BJ (cell line): ENCODE data around the gene SAMD11. TPM values are rescaled to one million over a fixed set of nuclear protein-coding genes. Genes with fewer than 3 reads are reported as not detected.

Source experiments
- CTCF ChIA-PET: fragments of 350-600 bp; formaldehyde crosslinking; extraction: SDS; loops from one replicate; lab custom pipeline; 2021; ENCODE audit warnings: antibody characterized with exemption, inconsistent platforms; lab: Yijun Ruan, JAX
- POLR2A ChIA-PET: fragments of 300-600 bp; sonication (Branson Sonifier 250); formaldehyde crosslinking; extraction: SDS; loops from one replicate; lab custom pipeline; 2021; ENCODE audit warnings: antibody characterized with exemption; lab: Charles Lee
- DNase-seq: peaks from one replicate; pipeline ENCODE4 v3.0.0-alpha.2; 2011; ENCODE audit warnings: low read depth
- H3K27me3 ChIP-seq: 2 replicates; pipeline ENCODE4 v1.6.0; 2011; ENCODE audit warnings: low read length; ENCODE audit not compliant: control insufficient read depth, insufficient read depth
- H3K36me3 ChIP-seq: 2 replicates; pipeline ENCODE4 v1.5.1; 2011; ENCODE audit warnings: low read length; ENCODE audit not compliant: control insufficient read depth, insufficient read depth
- H3K4me3 ChIP-seq: 2 replicates; pipeline ENCODE4 v1.5.1; 2011; ENCODE audit warnings: low read depth, mild to moderate bottlenecking, control low read depth, low read length
- polyA plus RNA-seq: library from polyadenylated mRNA; depleted of rRNA; stranded (reverse); fragments of >200 nt; gene quantifications from 2 replicates; pipeline ENCODE4 v1.2.3, GENCODE V29; 2011
- TF ChIP-seq, protein P1 (sequence below): IDR thresholded peaks from 2 replicates; pipeline ENCODE4 v1.5.1; 2011; ENCODE audit warnings: low read depth, mild to moderate bottlenecking, control low read depth, inconsistent platforms, low read length, moderate library complexity; ENCODE audit not compliant: insufficient read depth

SAMD11 gene
- polyA plus RNA-seq, 1 experiment: 10.0 TPM

DNA sequence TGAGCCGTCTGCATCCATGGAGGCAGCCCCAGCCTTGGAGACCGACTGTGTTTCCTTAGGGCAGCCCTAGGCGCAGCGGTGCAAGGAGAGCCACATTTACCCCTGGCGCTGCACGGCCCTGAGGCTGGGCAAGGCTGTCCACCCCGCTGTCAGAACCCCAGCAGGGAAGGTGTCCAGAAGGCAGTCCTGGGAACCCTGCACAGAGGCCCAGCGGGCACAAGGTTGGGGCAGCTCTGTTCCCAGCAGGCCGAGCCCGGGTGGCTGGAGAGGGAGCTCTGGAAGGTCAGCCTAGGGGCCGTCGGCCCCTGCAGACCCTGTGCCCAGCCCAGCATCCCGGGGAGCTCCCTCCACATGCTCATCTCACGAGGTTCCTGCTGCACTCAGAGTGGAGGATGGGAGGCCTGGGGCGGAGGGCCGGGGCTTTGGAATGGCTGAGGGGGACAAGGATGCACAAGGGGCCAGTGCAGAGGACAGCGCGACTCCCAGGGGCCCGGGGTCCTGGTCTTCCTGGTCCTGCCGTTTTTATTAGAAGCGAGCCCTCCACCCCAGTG, 19.9 kb upstream of the SAMD11 start:
- CTCF ChIA-PET: interaction anchor here (0.9 to 4.5 kb wide), 3 partner anchors 34 to 70 kb away, joined by 3 to 28 read pairs (median 4); no protein-coding TSS in a partner anchor
- peak overlapping the region; percentile 48 for H3K4me3 ChIP-seq

DNA sequence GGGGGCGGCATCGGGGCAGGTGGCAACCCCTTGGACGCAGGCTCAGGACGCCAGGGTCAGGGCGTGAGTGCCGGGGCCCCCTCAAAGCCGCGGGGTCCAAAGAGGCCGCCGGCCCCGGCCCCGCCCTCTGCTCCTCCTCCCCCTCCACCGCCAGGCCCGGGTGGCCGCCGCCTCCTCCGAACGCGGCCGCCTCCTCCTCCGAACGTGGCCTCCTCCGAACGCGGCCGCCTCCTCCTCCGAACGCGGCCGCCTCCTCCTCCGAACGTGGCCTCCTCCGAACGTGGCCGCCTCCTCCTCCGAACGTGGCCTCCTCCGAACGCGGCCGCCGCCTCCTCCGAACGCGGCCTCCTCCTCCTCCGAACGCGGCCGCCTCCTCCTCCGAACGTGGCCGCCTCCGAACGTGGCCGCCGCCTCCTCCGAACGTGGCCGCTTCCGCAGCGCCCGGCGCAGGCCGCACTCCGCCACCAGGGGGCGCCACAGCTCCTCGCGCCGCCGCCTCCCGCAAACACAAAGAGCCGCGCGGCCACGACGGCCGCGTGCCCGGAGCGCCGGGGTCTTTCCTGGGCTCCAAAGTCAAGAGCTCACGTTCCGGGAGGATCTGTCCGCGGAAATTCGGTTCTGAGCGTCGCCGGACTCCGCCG, 19.3 kb upstream of the SAMD11 start:
- TF ChIP-seq, protein P1, sequence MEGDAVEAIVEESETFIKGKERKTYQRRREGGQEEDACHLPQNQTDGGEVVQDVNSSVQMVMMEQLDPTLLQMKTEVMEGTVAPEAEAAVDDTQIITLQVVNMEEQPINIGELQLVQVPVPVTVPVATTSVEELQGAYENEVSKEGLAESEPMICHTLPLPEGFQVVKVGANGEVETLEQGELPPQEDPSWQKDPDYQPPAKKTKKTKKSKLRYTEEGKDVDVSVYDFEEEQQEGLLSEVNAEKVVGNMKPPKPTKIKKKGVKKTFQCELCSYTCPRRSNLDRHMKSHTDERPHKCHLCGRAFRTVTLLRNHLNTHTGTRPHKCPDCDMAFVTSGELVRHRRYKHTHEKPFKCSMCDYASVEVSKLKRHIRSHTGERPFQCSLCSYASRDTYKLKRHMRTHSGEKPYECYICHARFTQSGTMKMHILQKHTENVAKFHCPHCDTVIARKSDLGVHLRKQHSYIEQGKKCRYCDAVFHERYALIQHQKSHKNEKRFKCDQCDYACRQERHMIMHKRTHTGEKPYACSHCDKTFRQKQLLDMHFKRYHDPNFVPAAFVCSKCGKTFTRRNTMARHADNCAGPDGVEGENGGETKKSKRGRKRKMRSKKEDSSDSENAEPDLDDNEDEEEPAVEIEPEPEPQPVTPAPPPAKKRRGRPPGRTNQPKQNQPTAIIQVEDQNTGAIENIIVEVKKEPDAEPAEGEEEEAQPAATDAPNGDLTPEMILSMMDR: peak; percentile 44
- POLR2A ChIA-PET: no interaction called here
- CTCF ChIA-PET: interaction anchor here (0.9 to 4.5 kb wide), 16 partner anchors 10 to 160 kb away, joined by 3 to 28 read pairs (median 4); partner anchors contain the start of gene PERM1

More for the DNA sequence above, 19.9 kb upstream of the SAMD11 start:
- TF ChIP-seq, protein P1: no peak
- no peak for DNase-seq
- H3K36me3 ChIP-seq: no peaks in the 10 kb centered on the region
- H3K27me3 ChIP-seq: 0 out of 2 replicates have a peak, but pooled peaks cover 2% of the 10 kb centered on the region
- POLR2A ChIA-PET: no interaction called here

DNA sequence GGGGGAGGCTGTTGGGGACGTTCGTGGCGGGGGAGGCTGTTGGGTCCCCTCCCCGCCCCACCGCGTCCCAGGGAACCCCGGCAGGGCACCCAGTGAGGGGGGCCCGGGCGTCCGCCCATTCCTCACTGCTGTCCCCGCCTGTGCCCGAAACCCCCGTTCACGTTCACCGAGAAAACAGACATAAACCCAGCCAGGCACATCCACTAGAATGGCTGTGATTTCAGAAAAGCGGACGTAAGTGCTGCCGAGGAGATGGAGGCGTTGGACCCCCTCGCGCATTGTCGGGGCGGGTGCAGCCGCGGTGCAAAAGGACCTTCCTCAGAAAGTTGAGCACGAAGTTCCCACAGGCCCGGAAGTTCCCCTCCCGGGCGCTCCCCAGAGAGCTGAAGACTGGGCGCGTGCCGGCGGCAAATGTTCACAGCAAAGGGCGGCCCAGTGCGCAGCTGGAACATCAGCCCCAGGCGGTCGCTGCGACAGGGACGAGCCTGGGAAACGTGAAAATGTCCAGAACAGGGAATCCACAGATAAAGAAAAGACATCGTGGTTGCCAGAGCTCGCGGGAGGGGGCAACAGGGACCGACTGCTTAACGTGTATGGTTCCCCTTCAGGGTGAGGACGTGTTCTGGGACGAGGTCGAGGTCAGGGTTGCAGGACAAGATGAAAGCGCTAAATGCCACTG, 18.5 kb upstream of the SAMD11 start:
- Histone ChIP-seq H3K27me3 (no peaks in the 10 kb centered on the region), H3K4me3 (peak overlapping the region; percentile 48), H3K36me3 (no peaks in the 10 kb centered on the region)
- CTCF ChIA-PET: interaction anchor here (0.9 to 4.5 kb wide), 19 partner anchors 9 to 159 kb away, joined by 3 to 28 read pairs (median 4); partner anchors contain the start of gene PERM1
- TF ChIP-seq, protein P1: no peak
- DNase-seq: no peak
- POLR2A ChIA-PET: no interaction called here

More for the DNA sequence above, 19.3 kb upstream of the SAMD11 start:
- Histone ChIP-seq H3K27me3 (0 out of 2 replicates have a peak, but pooled peaks cover 2% of the 10 kb centered on the region), H3K4me3 (peak overlapping the region; percentile 48), H3K36me3 (no peaks in the 10 kb centered on the region)
- no peak for DNase-seq

DNA sequence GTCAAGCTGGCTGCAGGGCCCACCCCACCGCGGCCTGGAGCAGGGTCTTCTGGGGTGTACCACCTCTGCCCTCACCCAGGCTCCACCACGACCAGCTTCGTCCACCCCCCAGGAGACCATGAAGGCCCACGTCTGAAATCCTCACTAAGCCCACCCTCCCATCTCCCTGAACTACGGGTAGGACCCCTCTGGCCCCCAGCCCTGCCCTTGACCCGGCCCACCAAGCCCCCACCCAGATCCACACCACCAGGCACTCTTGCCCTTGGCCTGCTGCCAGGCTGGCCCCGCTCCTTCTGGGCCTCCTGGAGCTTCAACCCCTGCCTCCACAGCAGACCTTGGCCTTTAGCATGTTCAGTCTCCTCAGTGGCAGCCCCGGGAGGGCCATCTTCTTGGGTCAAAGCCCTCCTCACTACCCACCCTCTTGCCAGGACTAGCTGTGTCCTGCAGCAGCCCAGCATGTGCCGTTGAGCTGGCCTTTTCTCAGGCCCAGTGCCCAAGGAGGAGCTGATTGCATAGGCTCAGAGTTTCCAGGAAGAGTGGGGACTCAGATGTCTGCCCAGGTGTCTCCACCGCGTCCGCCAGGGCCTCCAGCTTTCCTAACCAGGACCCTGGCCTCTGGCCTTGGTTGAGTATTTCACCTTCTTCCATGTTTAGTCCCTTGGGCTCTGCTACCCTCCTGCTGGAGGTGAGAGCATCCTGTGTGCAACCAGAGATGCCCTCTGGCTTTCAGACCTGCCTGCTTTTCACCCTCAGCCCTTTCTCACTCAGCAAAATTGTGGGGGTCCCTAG, 17.7 kb upstream of the SAMD11 start:
- no peak for DNase-seq
- CTCF ChIA-PET: interaction anchor here (1.0 to 4.5 kb wide), 15 partner anchors 9 to 96 kb away, joined by 3 to 28 read pairs (median 4); partner anchors contain the start of gene PERM1
- POLR2A ChIA-PET: no interaction called here

More for the DNA sequence above, 17.7 kb upstream of the SAMD11 start:
- H3K27me3 ChIP-seq: no peaks in the 10 kb centered on the region
- H3K36me3 ChIP-seq: no peaks in the 10 kb centered on the region
- H3K4me3 ChIP-seq: no peak overlapping the region
- TF ChIP-seq, protein P1: no peak
